ENCODE results near the gene TTLL5.

DNA sequence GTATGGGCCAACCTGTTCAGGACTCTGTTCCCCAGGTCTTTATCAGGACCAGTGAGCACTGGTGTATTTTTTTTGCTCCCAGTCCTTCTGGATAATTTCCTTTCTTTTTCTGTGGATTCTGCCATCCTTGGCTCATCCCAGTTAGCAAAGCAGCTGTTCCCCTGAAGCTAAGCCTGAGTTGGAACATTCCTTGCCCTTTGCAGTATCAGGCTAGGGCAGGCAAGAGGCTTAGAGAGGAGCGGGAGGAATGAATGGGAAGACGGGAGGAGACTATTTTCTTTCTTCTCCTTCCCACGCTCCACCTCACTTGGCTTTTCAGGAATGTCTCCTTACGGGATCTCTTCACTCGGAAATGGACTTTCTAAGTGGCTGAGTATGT lies 29.6 kb upstream of the TTLL5 start:
- TF ChIP-seq, protein P1, sequence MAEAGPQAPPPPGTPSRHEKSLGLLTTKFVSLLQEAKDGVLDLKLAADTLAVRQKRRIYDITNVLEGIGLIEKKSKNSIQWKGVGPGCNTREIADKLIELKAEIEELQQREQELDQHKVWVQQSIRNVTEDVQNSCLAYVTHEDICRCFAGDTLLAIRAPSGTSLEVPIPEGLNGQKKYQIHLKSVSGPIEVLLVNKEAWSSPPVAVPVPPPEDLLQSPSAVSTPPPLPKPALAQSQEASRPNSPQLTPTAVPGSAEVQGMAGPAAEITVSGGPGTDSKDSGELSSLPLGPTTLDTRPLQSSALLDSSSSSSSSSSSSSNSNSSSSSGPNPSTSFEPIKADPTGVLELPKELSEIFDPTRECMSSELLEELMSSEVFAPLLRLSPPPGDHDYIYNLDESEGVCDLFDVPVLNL (CRISPR knock-in tag; IDR thresholded peaks at IDR 0.05; ENCODE audit: low read depth), result no peak
- TF ChIP-seq GATAD2B (IDR thresholded peaks at IDR 0.05; ENCODE audit: borderline replicate concordance), result no peak
- no peak for TF ChIP-seq ELF1 (tag; IDR thresholded peaks at IDR 0.05)
- TF ChIP-seq, protein P2, sequence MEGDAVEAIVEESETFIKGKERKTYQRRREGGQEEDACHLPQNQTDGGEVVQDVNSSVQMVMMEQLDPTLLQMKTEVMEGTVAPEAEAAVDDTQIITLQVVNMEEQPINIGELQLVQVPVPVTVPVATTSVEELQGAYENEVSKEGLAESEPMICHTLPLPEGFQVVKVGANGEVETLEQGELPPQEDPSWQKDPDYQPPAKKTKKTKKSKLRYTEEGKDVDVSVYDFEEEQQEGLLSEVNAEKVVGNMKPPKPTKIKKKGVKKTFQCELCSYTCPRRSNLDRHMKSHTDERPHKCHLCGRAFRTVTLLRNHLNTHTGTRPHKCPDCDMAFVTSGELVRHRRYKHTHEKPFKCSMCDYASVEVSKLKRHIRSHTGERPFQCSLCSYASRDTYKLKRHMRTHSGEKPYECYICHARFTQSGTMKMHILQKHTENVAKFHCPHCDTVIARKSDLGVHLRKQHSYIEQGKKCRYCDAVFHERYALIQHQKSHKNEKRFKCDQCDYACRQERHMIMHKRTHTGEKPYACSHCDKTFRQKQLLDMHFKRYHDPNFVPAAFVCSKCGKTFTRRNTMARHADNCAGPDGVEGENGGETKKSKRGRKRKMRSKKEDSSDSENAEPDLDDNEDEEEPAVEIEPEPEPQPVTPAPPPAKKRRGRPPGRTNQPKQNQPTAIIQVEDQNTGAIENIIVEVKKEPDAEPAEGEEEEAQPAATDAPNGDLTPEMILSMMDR (IDR thresholded peaks at IDR 0.05 in 2 of 3, conservative IDR thresholded peaks at IDR 0.05 in 1 of 3; ENCODE audit: insufficient read depth in 2 of 3, low read depth in 1 of 3, low read length in 3 of 3), result no peak
- TF ChIP-seq HDAC6 (IDR thresholded peaks at IDR 0.05; ENCODE audit: low read depth, low read length), result no peak
- TF ChIP-seq CBFB (CRISPR knock-in tag; IDR thresholded peaks at IDR 0.05), result no peak
- TF ChIP-seq CBX8 (IDR thresholded peaks at IDR 0.05; ENCODE audit: borderline replicate concordance, extremely low read depth, low read depth, low read length, poor library complexity, severe bottlenecking), result no peak
- TF ChIP-seq, protein P3, sequence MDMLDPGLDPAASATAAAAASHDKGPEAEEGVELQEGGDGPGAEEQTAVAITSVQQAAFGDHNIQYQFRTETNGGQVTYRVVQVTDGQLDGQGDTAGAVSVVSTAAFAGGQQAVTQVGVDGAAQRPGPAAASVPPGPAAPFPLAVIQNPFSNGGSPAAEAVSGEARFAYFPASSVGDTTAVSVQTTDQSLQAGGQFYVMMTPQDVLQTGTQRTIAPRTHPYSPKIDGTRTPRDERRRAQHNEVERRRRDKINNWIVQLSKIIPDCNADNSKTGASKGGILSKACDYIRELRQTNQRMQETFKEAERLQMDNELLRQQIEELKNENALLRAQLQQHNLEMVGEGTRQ (CRISPR knock-in tag; IDR thresholded peaks at IDR 0.05), result no peak
- no peak for TF ChIP-seq NFRKB (IDR thresholded peaks at IDR 0.05; ENCODE audit: low read depth)
- no peak for TF ChIP-seq SMAD1 (IDR thresholded peaks at IDR 0.05; ENCODE audit: low read depth, low read length, partially characterized antibody)
